K562 (cell line): ENCODE results near the gene MICAL2. TPM values are rescaled to one million over a fixed set of nuclear protein-coding genes. Genes with fewer than 3 reads are reported as not detected.

Source experiments
- BRD4 ChIP-seq: fragments of 200-600 bp; sonication (generic); IDR thresholded peaks from 2 replicates; pipeline ENCODE4 v1.6.1; 2017; ENCODE audit warnings: inconsistent platforms
- CC2D1A ChIP-seq: fragments of 450-650 bp; IDR thresholded peaks from 2 replicates; pipeline ENCODE4 v1.6.1; 2017; ENCODE audit warnings: mild to moderate bottlenecking
- EHMT2 ChIP-seq: fragments of 450-650 bp; IDR thresholded peaks from 2 replicates; pipeline ENCODE4 v1.6.1; 2018; ENCODE audit warnings: antibody characterized with exemption
- FIP1L1 ChIP-seq: fragments of 200-400 bp; formaldehyde crosslinking; IDR thresholded peaks from 2 replicates; pipeline ENCODE4 v1.6.1; 2018; ENCODE audit warnings: mild to moderate bottlenecking, low read depth, low read length; ENCODE audit not compliant: poor library complexity, severe bottlenecking
- FOXK2 ChIP-seq, 2 experiments: fragments of 450-650 bp; IDR thresholded peaks in 1 of 2; conservative IDR thresholded peaks in 1 of 2; 2 replicates each; pipeline ENCODE4 v1.6.1; 2016; ENCODE audit warnings: low read depth in 2 of 2, mild to moderate bottlenecking in 1 of 2
- GTF2F1 ChIP-seq: IDR thresholded peaks from 2 replicates; pipeline ENCODE4 v1.6.1; 2011; ENCODE audit warnings: low read depth, low read length, improper control_type of control experiment
- LARP7 ChIP-seq: fragments of 450-650 bp; IDR thresholded peaks from 2 replicates; pipeline ENCODE4 v1.6.1; 2016
- MEIS2 ChIP-seq: fragments of 450-650 bp; IDR thresholded peaks from 2 replicates; pipeline ENCODE4 v1.6.1; 2014; ENCODE audit warnings: mild to moderate bottlenecking; ENCODE audit not compliant: partially characterized antibody
- NFE2 ChIP-seq: IDR thresholded peaks from 2 replicates; pipeline ENCODE4 v1.6.1; 2014; ENCODE audit warnings: antibody characterized with exemption, low read depth
- PURB ChIP-seq: sonication (generic); formaldehyde crosslinking; IDR thresholded peaks from 2 replicates; pipeline ENCODE4 v1.9.0; 2021; ENCODE audit warnings: low read depth, mild to moderate bottlenecking, missing genetic modification reagents
- RAD21 ChIP-seq, 2 experiments: fragments of 250-450 bp in 1 of 2; fragments of 450-650 bp in 1 of 2; sonication (Bioruptor Pico) in 1 of 2; formaldehyde crosslinking in 1 of 2; IDR thresholded peaks in 1 of 2; conservative IDR thresholded peaks in 1 of 2; 2 replicates each; pipeline versions ENCODE4 v1.4.0 to v1.8.0; 2020 to 2022; ENCODE audit warnings: mild to moderate bottlenecking in 2 of 2, moderate library complexity in 1 of 2
- RCOR1 ChIP-seq, 2 experiments: IDR thresholded peaks; 2 replicates each; pipeline ENCODE4 v1.6.1; 2012; ENCODE audit warnings: low read depth in 2 of 2, low read length in 2 of 2, borderline replicate concordance in 1 of 2, improper control_type of control experiment in 1 of 2
- TRIM24 ChIP-seq, 2 experiments: fragments of 450-650 bp; IDR thresholded peaks; 2 replicates each; pipeline ENCODE4 v1.6.1; 2016
- ZKSCAN3 ChIP-seq: fragments of 250-450 bp; sonication (Bioruptor Pico); IDR thresholded peaks from 2 replicates; pipeline ENCODE4 v1.4.0; 2020
- ZMIZ1 ChIP-seq, 2 experiments: fragments of 150-350 bp in 1 of 2; IDR thresholded peaks; 2 replicates each; pipeline ENCODE4 v1.6.1; 2012 to 2016; ENCODE audit warnings: low read depth in 2 of 2, low read length in 2 of 2, mild to moderate bottlenecking in 1 of 2, moderate library complexity in 1 of 2
- ZNF318 ChIP-seq, 2 experiments: fragments of 450-650 bp; IDR thresholded peaks; 2 replicates each; pipeline ENCODE4 v1.6.1; 2016; ENCODE audit warnings: mild to moderate bottlenecking in 2 of 2, borderline replicate concordance in 1 of 2, low read depth in 1 of 2, moderate library complexity in 1 of 2
- polyA plus RNA-seq, 8 experiments: library from polyadenylated mRNA; depleted of rRNA in 4 of 8; stranded (reverse) in 5 of 8; unstranded in 3 of 8; fragments of >200 nt; fragmentation: Nextera tagmentation in 2 of 8; fragmentation: Illumina TruSeq in 1 of 8; extraction: Ambion mirVana in 2 of 8; extraction: Trizol in 1 of 8; gene quantifications; 2 replicates each; pipeline versions ENCODE4 v1.2.1 to v1.2.3, GENCODE V29; 2011 to 2014; ENCODE audit warnings: inconsistent platforms in 1 of 8, missing spikeins in 1 of 8
- total RNA-seq, 7 experiments: library from RNA; depleted of rRNA in 6 of 7; stranded (reverse); fragments of >200 nt in 6 of 7; fragmentation: Illumina TruSeq in 2 of 7; extraction: Trizol in 2 of 7; gene quantifications; 2 replicates each; pipeline versions ENCODE4 v1.2.1 to v1.2.3, GENCODE V29; 2011 to 2021; ENCODE audit warnings: low replicate concordance in 1 of 7

The MICAL2 gene
- total and polyA plus RNA-seq, 9 of the 15 experiments (the other 6 are each of a cell fraction or from before 2014, with no cell fraction given), result 4.7 to 64.2 (median 33.6) TPM

- TF ChIP-seq ZMIZ1 (IDR thresholded peaks at IDR 0.05; ENCODE audit: low read depth in 2 of 2, low read length in 2 of 2) (peak in 1 of 2 experiments; percentile 68; a peak in 1 of 4 replicates), NFE2 (no peak), FOXK2 (conservative IDR thresholded peaks at IDR 0.05 in 1 of 2, IDR thresholded peaks at IDR 0.05 in 1 of 2; ENCODE audit: low read depth in 2 of 2) (peak; percentile 77 to 78), GTF2F1 (no peak), ZKSCAN3 (CRISPR knock-in tag) (no peak), MEIS2 (peak; percentile 64), TRIM24 (IDR thresholded peaks at IDR 0.05) (peak; percentile 71 to 80), BRD4 (no peak), FIP1L1 (no peak), RAD21 (CRISPR knock-in tag; conservative IDR thresholded peaks at IDR 0.05 in 1 of 2, IDR thresholded peaks at IDR 0.05 in 1 of 2) (0 out of 4 replicates have a peak, but pooled peaks of 1 of the 2 experiments have one; percentile 15), RCOR1 (IDR thresholded peaks at IDR 0.05; ENCODE audit: borderline replicate concordance in 1 of 2, low read depth in 2 of 2, low read length in 2 of 2) (peak; percentile 84 to 98; a peak in 3 of 4 replicates), EHMT2 (peak; percentile 86), PURB (CRISPR knock-in tag) (no peak), LARP7 (no peak), CC2D1A (peak; percentile 72; the same call in 1 of the 2 replicates), ZNF318 (IDR thresholded peaks at IDR 0.05; ENCODE audit: borderline replicate concordance in 1 of 2, low read depth in 1 of 2) (peak in 1 of 2 experiments; percentile 58; a peak in 1 of 4 replicates)
Observed at GRCh38 chr11:12116425-12117032, 6.1 kb downstream of the MICAL2 start (continued).
